KMS-11 (cell line): Measurements from ENCODE around the gene RNF11.

Source experiments
- H2AFZ ChIP-seq: fragments of 200-600 bp; sonication (generic); 2 replicates; pipeline ENCODE4 v1.6.1; 2016; ENCODE audit warnings: antibody characterized with exemption, mixed run types, low read depth
- H3K27ac ChIP-seq: fragments of 200-600 bp; sonication (generic); 2 replicates; pipeline ENCODE4 v1.6.1; 2016; ENCODE audit warnings: mild to moderate bottlenecking, mixed run types
- H3K27me3 ChIP-seq: fragments of 200-600 bp; sonication (generic); 2 replicates; pipeline ENCODE4 v1.6.1; 2017; ENCODE audit warnings: mild to moderate bottlenecking, low read depth, mixed run types, moderate library complexity; ENCODE audit not compliant: insufficient read depth
- H3K36me3 ChIP-seq: fragments of 200-600 bp; sonication (generic); 2 replicates; pipeline ENCODE4 v1.6.1; 2017; ENCODE audit warnings: mild to moderate bottlenecking, mixed run types; ENCODE audit not compliant: insufficient read depth
- H3K4me1 ChIP-seq: fragments of 200-600 bp; sonication (generic); 2 replicates; pipeline ENCODE4 v1.6.1; 2016; ENCODE audit warnings: mild to moderate bottlenecking, low read depth, mixed run types; ENCODE audit not compliant: poor library complexity, severe bottlenecking
- H3K4me2 ChIP-seq: fragments of 200-600 bp; sonication (generic); 2 replicates; pipeline ENCODE4 v1.7.0; 2016; ENCODE audit warnings: mild to moderate bottlenecking, mixed run types
- H3K4me3 ChIP-seq: fragments of 200-600 bp; sonication (generic); IDR thresholded peaks from 2 replicates; pipeline ENCODE4 v1.6.1; 2017; ENCODE audit warnings: low read depth, low read length, mixed read lengths; ENCODE audit not compliant: insufficient read depth
- H3K79me2 ChIP-seq: fragments of 200-600 bp; sonication (generic); 2 replicates; pipeline ENCODE4 v1.6.1; 2016; ENCODE audit warnings: low read depth, mixed run types; ENCODE audit not compliant: insufficient read depth
- H3K9ac ChIP-seq: fragments of 200-600 bp; sonication (generic); 2 replicates; pipeline ENCODE4 v1.6.1; 2016; ENCODE audit warnings: mild to moderate bottlenecking, mixed run types
- H4K20me1 ChIP-seq: fragments of 200-600 bp; sonication (generic); 2 replicates; pipeline ENCODE4 v1.6.1; 2016; ENCODE audit warnings: mild to moderate bottlenecking, mixed run types; ENCODE audit not compliant: insufficient read depth
- TF ChIP-seq, protein P1 (sequence below): fragments of 200-600 bp; sonication (generic); conservative IDR thresholded peaks from 2 replicates; pipeline ENCODE4 v1.6.1; 2017; ENCODE audit warnings: low read depth, mild to moderate bottlenecking, antibody characterized with exemption, low read length, moderate library complexity, mixed read lengths

Gene RNF11

DNA sequence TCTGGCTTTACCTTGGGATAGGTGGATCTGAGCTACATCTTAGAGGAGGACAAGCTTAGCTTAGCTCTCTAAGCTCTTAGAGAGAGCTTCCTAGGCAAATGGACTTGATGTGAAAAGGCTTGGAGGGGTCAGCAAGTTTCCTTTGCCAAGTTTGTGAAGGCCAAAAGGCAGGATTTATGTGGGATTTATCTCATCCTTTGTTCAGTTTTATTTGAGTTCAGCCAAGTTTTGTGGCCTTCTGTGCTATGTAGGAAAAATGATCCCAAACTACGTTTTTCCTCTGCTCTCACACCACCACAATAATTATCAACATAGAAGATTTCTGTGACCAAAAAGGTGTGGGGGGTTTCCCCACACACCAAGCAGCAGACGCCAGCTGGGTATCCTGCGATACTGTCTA, 26.0 kb upstream of the RNF11 start:
- Histone ChIP-seq H3K9ac (no peak overlapping the region), H3K36me3 (no peaks in the 10 kb centered on the region), H2AFZ (no peak overlapping the region), H3K27ac (no peak overlapping the region), H3K79me2 (no peaks in the 10 kb centered on the region), H3K4me2 (no peak overlapping the region), H3K4me3 (no peak overlapping the region), H3K27me3 (no peaks in the 10 kb centered on the region), H4K20me1 (no peaks in the 10 kb centered on the region), H3K4me1 (peaks cover 32% of the 10 kb centered on the region)
- TF ChIP-seq, protein P1, sequence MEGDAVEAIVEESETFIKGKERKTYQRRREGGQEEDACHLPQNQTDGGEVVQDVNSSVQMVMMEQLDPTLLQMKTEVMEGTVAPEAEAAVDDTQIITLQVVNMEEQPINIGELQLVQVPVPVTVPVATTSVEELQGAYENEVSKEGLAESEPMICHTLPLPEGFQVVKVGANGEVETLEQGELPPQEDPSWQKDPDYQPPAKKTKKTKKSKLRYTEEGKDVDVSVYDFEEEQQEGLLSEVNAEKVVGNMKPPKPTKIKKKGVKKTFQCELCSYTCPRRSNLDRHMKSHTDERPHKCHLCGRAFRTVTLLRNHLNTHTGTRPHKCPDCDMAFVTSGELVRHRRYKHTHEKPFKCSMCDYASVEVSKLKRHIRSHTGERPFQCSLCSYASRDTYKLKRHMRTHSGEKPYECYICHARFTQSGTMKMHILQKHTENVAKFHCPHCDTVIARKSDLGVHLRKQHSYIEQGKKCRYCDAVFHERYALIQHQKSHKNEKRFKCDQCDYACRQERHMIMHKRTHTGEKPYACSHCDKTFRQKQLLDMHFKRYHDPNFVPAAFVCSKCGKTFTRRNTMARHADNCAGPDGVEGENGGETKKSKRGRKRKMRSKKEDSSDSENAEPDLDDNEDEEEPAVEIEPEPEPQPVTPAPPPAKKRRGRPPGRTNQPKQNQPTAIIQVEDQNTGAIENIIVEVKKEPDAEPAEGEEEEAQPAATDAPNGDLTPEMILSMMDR, result no peak

DNA sequence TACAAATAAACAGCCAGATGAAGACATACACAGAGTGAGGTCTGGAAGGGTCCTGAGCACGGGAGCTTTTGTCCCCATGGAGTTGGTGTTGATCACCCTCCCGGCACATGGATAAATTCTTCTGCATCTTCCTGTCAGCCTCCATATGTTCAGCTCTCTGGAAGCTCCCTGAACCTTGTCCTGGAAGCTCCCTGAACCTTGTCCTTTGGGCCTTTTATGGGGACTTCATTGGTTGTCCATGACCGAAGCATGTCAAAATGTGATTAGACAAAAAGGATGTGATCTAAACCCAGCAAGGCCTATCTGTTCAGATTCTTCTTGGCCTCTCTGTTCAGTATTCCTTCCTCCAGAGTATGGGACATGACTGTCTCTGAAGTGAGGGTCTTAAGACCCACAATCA, 25.4 kb upstream of the RNF11 start:
- Histone ChIP-seq H3K79me2 (no peaks in the 10 kb centered on the region), H3K27me3 (no peaks in the 10 kb centered on the region), H3K4me1 (peaks cover 38% of the 10 kb centered on the region), H3K27ac (no peak overlapping the region), H3K9ac (no peak overlapping the region), H3K4me3 (no peak overlapping the region), H2AFZ (no peak overlapping the region), H4K20me1 (no peaks in the 10 kb centered on the region), H3K4me2 (no peak overlapping the region), H3K36me3 (no peaks in the 10 kb centered on the region)
- TF ChIP-seq, protein P1, result no peak

DNA sequence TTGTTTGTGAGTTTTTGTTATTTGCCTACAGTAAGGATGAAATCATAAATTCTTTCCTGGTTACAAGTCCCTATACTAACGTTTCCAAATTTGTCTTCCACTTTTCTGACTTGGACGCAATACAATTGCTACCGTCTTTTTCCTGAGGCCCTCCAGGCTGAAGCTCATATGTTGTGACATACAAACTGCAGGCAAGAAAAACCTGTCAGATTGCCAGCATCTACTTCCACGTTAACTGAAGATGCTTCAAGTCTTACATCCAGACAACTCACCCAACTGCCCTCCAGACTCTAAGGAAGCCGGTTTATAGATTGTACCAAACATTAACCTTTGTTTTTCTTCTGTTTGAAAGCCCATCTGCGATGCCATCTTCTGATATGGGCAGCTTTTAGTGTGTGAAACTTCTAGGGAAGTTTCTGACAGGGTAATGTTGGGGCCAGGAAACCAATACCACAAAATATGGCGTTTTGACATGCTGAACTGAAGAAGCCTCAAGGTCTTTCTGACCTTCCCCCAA, 21.4 kb upstream of the RNF11 start:
- peak overlapping the region; percentile 29; the same call in 1 of the 2 replicates for H3K4me2 ChIP-seq
- H3K79me2 ChIP-seq, result no peaks in the 10 kb centered on the region
- no peaks in the 10 kb centered on the region for H3K27me3 ChIP-seq
- peak overlapping the region; percentile 63; the same call in 1 of the 2 replicates for H3K27ac ChIP-seq
- TF ChIP-seq, protein P1, result no peak
- no peaks in the 10 kb centered on the region for H3K36me3 ChIP-seq
- no peak overlapping the region for H3K9ac ChIP-seq
- H3K4me3 ChIP-seq, result no peak overlapping the region
- no peaks in the 10 kb centered on the region for H4K20me1 ChIP-seq
- H2AFZ ChIP-seq, result peak overlapping the region; percentile 38; the same call in 1 of the 2 replicates
- peaks cover 37% of the 10 kb centered on the region for H3K4me1 ChIP-seq

DNA sequence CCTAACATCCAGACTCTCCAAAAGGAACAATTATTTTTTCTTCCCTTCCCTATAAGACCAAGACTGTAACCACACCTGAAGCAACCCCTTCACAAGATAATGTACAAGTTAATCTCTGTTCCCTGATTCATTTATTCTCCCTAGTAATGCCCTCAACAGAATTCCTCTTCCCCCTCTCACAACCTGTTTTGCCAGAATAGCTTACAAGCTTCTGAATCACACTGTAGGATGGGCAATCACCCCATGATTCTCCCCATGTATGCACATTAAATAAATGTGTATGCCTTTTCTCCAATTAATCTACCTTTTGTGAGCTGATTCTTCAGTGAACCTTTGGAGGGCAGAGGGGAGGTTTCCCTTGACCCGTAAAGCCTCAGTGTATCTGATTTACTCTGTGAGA, 20.9 kb upstream of the RNF11 start:
- Histone ChIP-seq H3K9ac (no peak overlapping the region), H3K4me2 (no peak overlapping the region; the same call in 1 of the 2 replicates), H3K27ac (peak overlapping the region; percentile 63; the same call in 1 of the 2 replicates), H4K20me1 (no peaks in the 10 kb centered on the region), H3K36me3 (no peaks in the 10 kb centered on the region), H3K27me3 (no peaks in the 10 kb centered on the region), H3K4me1 (peaks cover 32% of the 10 kb centered on the region), H3K79me2 (no peaks in the 10 kb centered on the region), H3K4me3 (no peak overlapping the region), H2AFZ (no peak overlapping the region; the same call in 1 of the 2 replicates)
- TF ChIP-seq, protein P1, result no peak
